ENCODE results near the gene C5AR2. TPM values are rescaled to one million over a fixed set of nuclear protein-coding genes. Genes with fewer than 3 reads are reported as not detected.

Gene C5AR2
- total RNA-seq, 1 experiment from 2014 or later = not detected

- Histone ChIP-seq H4K8ac (replicated peaks; ENCODE audit: insufficient read length, low read depth, low read length) (no peak overlapping the region), H3K14ac (ENCODE audit: insufficient read depth, low read length) (no peak overlapping the region; the same call in 1 of the 2 replicates), H3K18ac (ENCODE audit: insufficient read length, low read depth, low read length) (no peak overlapping the region), H2BK15ac (ENCODE audit: low read depth, low read length) (no peak overlapping the region), H2BK12ac (ENCODE audit: insufficient read length, low read depth, low read length) (no peak overlapping the region), H4K20me1 (ENCODE audit: control insufficient read depth, insufficient read depth, insufficient read length) (no peaks in the 10 kb centered on the region), H3K79me1 (ENCODE audit: insufficient read depth, low read depth, low read length, poor library complexity, severe bottlenecking) (peaks cover 14% of the 10 kb centered on the region), H3K4me2 (ENCODE audit: insufficient read depth, insufficient read length, low read length) (no peak overlapping the region), H3K23ac (ENCODE audit: insufficient read length, low read depth, low read length) (no peak overlapping the region), H3K9ac (ENCODE audit: extremely low read depth, insufficient read length, low read length) (no peak overlapping the region), H2AFZ (ENCODE audit: low read length) (no peak overlapping the region), H3K27me3 (ENCODE audit: insufficient read depth, low read length) (no peaks in the 10 kb centered on the region), H2BK120ac (ENCODE audit: low read depth, low read length, poor library complexity, severe bottlenecking) (no peak overlapping the region), H4K91ac (ENCODE audit: insufficient read length, low read depth, low read length) (no peak overlapping the region), H3K56ac (ENCODE audit: insufficient read length, low read depth, low read length) (no peak overlapping the region), H3K23me2 (ENCODE audit: insufficient read length, low read depth, low read length, poor library complexity, severe bottlenecking) (peaks cover 6% of the 10 kb centered on the region), H4K5ac (ENCODE audit: insufficient read length, low read depth, low read length) (no peak overlapping the region), H2BK20ac (ENCODE audit: low read depth, low read length, poor library complexity, severe bottlenecking) (no peak overlapping the region), H3K27ac (ENCODE audit: insufficient read length, low read depth, low read length) (no peak overlapping the region), H2BK5ac (ENCODE audit: insufficient read length, low read length) (no peak overlapping the region), H2AK5ac (ENCODE audit: insufficient read length, low read length) (no peak overlapping the region), H3T11ph (ENCODE audit: low read length) (no peak overlapping the region), H3K79me2 (ENCODE audit: insufficient read depth, low read length) (peaks cover 9% of the 10 kb centered on the region; the same call in 1 of the 2 replicates), H3K9me3 (ENCODE audit: control insufficient read depth, low read depth, low read length) (no peaks in the 10 kb centered on the region), H3K4ac (ENCODE audit: low read depth, low read length) (no peak overlapping the region), H3K4me1 (ENCODE audit: insufficient read depth, low read length) (peaks cover 4% of the 10 kb centered on the region; the same call in 1 of the 2 replicates)
- H3K27ac Mint-ChIP-seq = no peak overlapping the region; a peak in 1 of 7 replicates
- peaks cover 61 to 85% (median 80%) of the 10 kb centered on the region in 3 experiments for H3K36me3 Mint-ChIP-seq (ENCODE audit: insufficient read depth in 1 of 3, low read depth in 3 of 3)
- no CpG with 5 or more reads among the region's 24 CpGs for WGBS (ENCODE audit: extremely low coverage, insufficient read length, low lambda C conversion rate)
- no peak for TF ChIP-seq CTCF (conservative IDR thresholded peaks at IDR 0.05)
- H3K27me3 Mint-ChIP-seq (ENCODE audit: low read depth) = peaks cover 6% of the 10 kb centered on the region
- H3K4me1 Mint-ChIP-seq = peaks cover 26 to 31% of the 10 kb centered on the region in 2 experiments
- peaks cover 0 to 3% of the 10 kb centered on the region in 2 experiments; a peak in 3 of 5 replicates for H3K9me3 Mint-ChIP-seq
- H3K4me3 Mint-ChIP-seq = no peak overlapping the region
- no peak for DNase-seq
These were observed 21.3 kb downstream of the C5AR2 start for GRCh38 chr19:47353307-47353712.

Measured in H9 (cell line).